ENCODE measurements around the gene LRRC45. TPM values are rescaled to one million over a fixed set of nuclear protein-coding genes. Genes with fewer than 3 reads are reported as not detected.

Gene LRRC45
- total and polyA plus RNA-seq, 8 donors, result 12.0 to 23.2 (median 17.6) TPM

GRCh38 chr17:82058855-82059249 lies 35.7 kb downstream of the LRRC45 start:
- TF ChIP-seq, protein P1, sequence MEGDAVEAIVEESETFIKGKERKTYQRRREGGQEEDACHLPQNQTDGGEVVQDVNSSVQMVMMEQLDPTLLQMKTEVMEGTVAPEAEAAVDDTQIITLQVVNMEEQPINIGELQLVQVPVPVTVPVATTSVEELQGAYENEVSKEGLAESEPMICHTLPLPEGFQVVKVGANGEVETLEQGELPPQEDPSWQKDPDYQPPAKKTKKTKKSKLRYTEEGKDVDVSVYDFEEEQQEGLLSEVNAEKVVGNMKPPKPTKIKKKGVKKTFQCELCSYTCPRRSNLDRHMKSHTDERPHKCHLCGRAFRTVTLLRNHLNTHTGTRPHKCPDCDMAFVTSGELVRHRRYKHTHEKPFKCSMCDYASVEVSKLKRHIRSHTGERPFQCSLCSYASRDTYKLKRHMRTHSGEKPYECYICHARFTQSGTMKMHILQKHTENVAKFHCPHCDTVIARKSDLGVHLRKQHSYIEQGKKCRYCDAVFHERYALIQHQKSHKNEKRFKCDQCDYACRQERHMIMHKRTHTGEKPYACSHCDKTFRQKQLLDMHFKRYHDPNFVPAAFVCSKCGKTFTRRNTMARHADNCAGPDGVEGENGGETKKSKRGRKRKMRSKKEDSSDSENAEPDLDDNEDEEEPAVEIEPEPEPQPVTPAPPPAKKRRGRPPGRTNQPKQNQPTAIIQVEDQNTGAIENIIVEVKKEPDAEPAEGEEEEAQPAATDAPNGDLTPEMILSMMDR (IDR thresholded peaks at IDR 0.05), result no peak
- Histone ChIP-seq H3K4me3 (no peak overlapping the region), H3K4me1 (peaks cover 1 to 8% of the 10 kb centered on the region in 2 donors), H3K9me3 (no peaks in the 10 kb centered on the region), H3K27me3 (no peaks in the 10 kb centered on the region), H3K36me3 (peaks cover 0 to 98% of the 10 kb centered on the region in 2 donors), H3K27ac (no peak overlapping the region)
- no peak for ATAC-seq
- DNase-seq, result peak in 1 of 4 donors; percentile 44
- intact Hi-C loops (cut with DNase I), result no loop called here

- intact Hi-C loops (cut with DNase I), result no loop called here
- no peak overlapping the region for H3K4me3 ChIP-seq
- TF ChIP-seq, protein P1 (IDR thresholded peaks at IDR 0.05), result no peak
- DNase-seq (peak in 1 of 4 donors; percentile 50), ATAC-seq (no peak)
- H3K9me3 ChIP-seq, result no peaks in the 10 kb centered on the region
- peaks cover 0 to 92% of the 10 kb centered on the region in 2 donors for H3K36me3 ChIP-seq
- H3K27me3 ChIP-seq, result no peaks in the 10 kb centered on the region
- peaks cover 6 to 12% of the 10 kb centered on the region in 2 donors for H3K4me1 ChIP-seq
- no peak overlapping the region for H3K27ac ChIP-seq
Observed at GRCh38 chr17:82059272-82060000, 36.3 kb downstream of the LRRC45 start.

DNA sequence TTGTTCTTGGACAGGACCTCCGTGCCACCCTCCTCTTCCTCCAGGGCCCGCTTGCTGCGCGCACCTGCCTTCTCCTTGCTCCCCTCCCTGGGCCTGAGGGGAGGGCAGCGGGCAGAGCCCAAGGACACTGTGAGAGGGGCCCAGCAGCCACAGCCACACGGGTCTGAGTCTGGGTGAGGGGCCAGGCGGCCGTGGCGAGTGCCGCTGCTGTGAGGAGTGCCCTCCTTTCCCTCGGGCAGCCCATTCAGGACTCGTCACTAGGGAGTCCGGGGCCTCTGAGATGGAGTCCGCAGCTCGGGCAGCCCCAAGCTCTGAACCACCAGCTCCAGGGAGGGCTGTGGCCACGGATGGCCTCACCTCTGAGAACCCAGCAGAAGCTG lies 36.9 kb downstream of the LRRC45 start:
- ATAC-seq (no peak), DNase-seq (peak in 1 of 4 donors; percentile 63)
- Histone ChIP-seq H3K27me3 (no peaks in the 10 kb centered on the region), H3K9me3 (no peaks in the 10 kb centered on the region), H3K4me1 (peaks cover 12 to 17% of the 10 kb centered on the region in 2 donors), H3K4me3 (no peak overlapping the region), H3K27ac (no peak overlapping the region), H3K36me3 (peaks cover 0 to 87% of the 10 kb centered on the region in 2 donors)
- TF ChIP-seq, protein P1 (IDR thresholded peaks at IDR 0.05), result no peak
- intact Hi-C loops (cut with DNase I), result no loop called here

GRCh38 chr17:82060614-82061013 lies 37.5 kb downstream of the LRRC45 start:
- ATAC-seq, result no peak
- H3K36me3 ChIP-seq, result peaks cover 0 to 80% of the 10 kb centered on the region in 2 donors
- DNase-seq, result peak in 1 of 4 donors; percentile 78
- no peak overlapping the region for H3K4me3 ChIP-seq
- intact Hi-C loops (cut with DNase I), result no loop called here
- peaks cover 12 to 20% of the 10 kb centered on the region in 2 donors for H3K4me1 ChIP-seq
- H3K27me3 ChIP-seq, result no peaks in the 10 kb centered on the region
- no peak overlapping the region for H3K27ac ChIP-seq
- TF ChIP-seq, protein P1 (IDR thresholded peaks at IDR 0.05), result no peak
- no peaks in the 10 kb centered on the region for H3K9me3 ChIP-seq

DNA sequence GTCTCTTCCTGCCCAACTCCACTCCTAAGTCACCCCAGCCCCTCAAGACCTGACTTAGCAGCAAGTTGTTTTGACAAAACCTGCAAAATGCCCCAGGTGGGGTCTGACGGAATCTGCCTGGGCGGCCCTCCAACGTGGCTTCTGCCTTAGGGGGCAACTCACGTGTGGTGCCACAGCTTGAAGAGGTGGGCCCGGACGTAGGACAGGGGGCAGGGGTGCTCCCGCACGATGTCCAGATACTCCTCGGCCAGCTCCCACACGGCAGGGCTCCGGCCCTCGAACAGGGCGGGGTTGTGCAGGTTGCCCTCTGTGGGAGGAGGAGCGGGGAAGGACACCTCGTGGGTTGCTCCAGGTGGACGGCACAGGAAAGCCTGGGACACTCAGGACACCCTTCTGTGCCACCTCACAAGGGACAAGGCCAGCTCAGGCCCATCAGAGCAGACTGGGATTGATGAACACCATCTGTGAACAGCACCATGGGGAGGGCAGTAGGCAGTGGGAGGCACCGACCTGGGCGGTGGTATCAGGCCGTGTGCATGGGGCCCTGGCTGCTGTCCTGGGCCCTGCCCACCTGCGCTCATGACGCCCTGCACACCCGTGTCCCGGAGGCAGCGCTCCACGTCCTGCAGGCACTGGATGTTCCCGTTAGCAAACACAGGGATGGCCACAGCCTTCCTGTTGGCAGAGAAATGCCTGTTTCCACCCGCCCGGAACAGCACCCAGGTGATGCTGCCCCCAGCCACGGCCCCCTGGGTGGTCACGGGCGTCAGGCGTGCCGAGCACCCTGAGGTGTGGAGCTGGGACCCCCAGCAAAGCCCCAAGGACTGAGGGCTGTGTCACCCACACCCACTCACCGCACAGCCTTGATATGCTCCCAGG lies 38.2 kb downstream of the LRRC45 start:
- peaks cover 0 to 74% of the 10 kb centered on the region in 2 donors for H3K36me3 ChIP-seq
- TF ChIP-seq, protein P1 (IDR thresholded peaks at IDR 0.05), result no peak

More for the DNA sequence above, 38.2 kb downstream of the LRRC45 start:
- peaks cover 16 to 25% of the 10 kb centered on the region in 2 donors for H3K4me1 ChIP-seq
- no peak overlapping the region for H3K4me3 ChIP-seq
- ATAC-seq, result no peak
- peak in 1 of 4 donors; percentile 62 for DNase-seq
- H3K27me3 ChIP-seq, result no peaks in the 10 kb centered on the region
- intact Hi-C loops (cut with DNase I), result no loop called here
- no peaks in the 10 kb centered on the region for H3K9me3 ChIP-seq
- no peak overlapping the region for H3K27ac ChIP-seq
